H1 (cell line): ENCODE results near the gene CHTF8.

Experiments used
- CBX5 ChIP-seq: fragments of 300-800, 300-1000 bp; sonication (generic); IDR thresholded peaks from 2 replicates; pipeline ENCODE4 v1.7.1; 2016; ENCODE audit warnings: antibody characterized with exemption, low read length, low read depth
- CEBPB ChIP-seq: IDR thresholded peaks from 2 replicates; pipeline ENCODE4 v1.6.1; 2012; ENCODE audit warnings: low read depth, low read length
- EZH2 ChIP-seq: fragments of 200-600 bp; sonication (generic); IDR thresholded peaks from 2 replicates; pipeline ENCODE4 v1.7.1; 2012; ENCODE audit warnings: low read depth, mild to moderate bottlenecking, moderate library complexity, low read length, inconsistent platforms; ENCODE audit not compliant: severe bottlenecking
- JUND ChIP-seq: IDR thresholded peaks from 2 replicates; pipeline ENCODE4 v1.6.1; 2011; ENCODE audit warnings: mild to moderate bottlenecking, improper control_type of control experiment, low read length
- POLR2A ChIP-seq, 2 experiments: IDR thresholded peaks; 1 replicate in 1 of 2; 2 replicates in 1 of 2; pipeline ENCODE4 v1.6.1; 2011; ENCODE audit warnings: low read depth in 2 of 2, low read length in 2 of 2, mild to moderate bottlenecking in 2 of 2; ENCODE audit errors: control extremely low read depth in 1 of 2
- POLR2AphosphoS5 ChIP-seq: IDR thresholded peaks from 2 replicates; pipeline ENCODE4 v1.6.1; 2011; ENCODE audit warnings: low read depth, low read length
- RAD21 ChIP-seq, 2 experiments: IDR thresholded peaks in 1 of 2; conservative IDR thresholded peaks in 1 of 2; 2 replicates each; pipeline ENCODE4 v1.6.1; 2011; ENCODE audit warnings: low read depth in 2 of 2, low read length in 2 of 2, improper control_type of control experiment in 1 of 2, inconsistent platforms in 1 of 2, mild to moderate bottlenecking in 1 of 2, moderate library complexity in 1 of 2
- SP2 ChIP-seq: IDR thresholded peaks from 2 replicates; pipeline ENCODE4 v1.6.1; 2012; ENCODE audit warnings: mild to moderate bottlenecking, low read length, inconsistent platforms
- TBP ChIP-seq: IDR thresholded peaks from 2 replicates; pipeline ENCODE4 v1.6.1; 2011; ENCODE audit warnings: low read depth, low read length, improper control_type of control experiment
- TF ChIP-seq, protein P1 (sequence below), 3 experiments: IDR thresholded peaks; 1 replicate in 2 of 3; 2 replicates in 1 of 3; pipeline versions ENCODE4 v1.5.1 to v1.6.1; 2011; ENCODE audit warnings: low read length in 3 of 3, mild to moderate bottlenecking in 3 of 3, inconsistent platforms in 2 of 3, low read depth in 1 of 3, moderate library complexity in 1 of 3; ENCODE audit not compliant: insufficient read depth in 1 of 3; ENCODE audit errors: control extremely low read depth in 1 of 3
- TF ChIP-seq, protein P2 (sequence below): IDR thresholded peaks from 2 replicates; pipeline ENCODE4 v1.6.1; 2011; ENCODE audit warnings: low read depth, mild to moderate bottlenecking, low read length; ENCODE audit not compliant: insufficient read depth

DNA sequence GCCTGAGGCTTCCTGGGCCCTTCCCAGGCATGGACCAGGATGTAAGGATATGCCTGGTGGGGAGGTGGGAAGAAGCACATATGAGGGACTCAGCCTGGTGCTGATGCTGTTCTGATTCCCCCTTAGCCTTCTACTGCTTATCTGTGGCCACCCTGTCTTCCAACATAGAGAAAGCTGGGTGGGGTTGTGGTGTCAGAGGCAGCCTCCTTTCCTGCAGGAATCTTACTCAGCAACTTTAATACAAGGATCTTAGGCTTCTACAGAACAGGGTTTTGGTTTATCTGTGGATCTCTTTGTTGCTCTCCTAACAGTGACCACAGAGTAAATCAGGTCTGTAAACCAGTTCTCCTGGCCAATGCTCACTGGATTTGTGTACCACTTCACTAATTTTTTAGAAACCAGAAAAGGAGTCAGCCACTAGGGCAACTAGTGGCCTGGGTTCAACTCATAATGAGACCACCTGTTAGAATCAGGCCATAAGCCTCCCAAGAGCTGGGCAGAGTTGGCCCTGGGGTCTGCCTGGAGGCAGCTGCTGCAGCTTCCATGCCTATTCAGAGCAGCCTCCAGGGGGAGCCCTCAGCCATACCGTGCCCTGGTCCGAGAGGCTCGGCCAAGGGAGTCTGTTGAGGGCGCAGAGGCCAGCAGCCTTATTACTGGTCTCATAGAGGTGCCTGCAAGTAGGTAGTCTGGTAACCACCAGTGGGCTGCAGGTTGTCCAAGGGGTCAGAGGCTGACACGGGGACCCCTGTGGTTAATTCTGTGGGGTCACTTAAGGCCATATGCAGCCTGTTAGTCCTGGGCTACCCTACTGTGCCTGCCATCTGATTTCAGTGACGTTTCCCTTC is 19.9 kb downstream of the CHTF8 start:
- TF ChIP-seq, protein P1, sequence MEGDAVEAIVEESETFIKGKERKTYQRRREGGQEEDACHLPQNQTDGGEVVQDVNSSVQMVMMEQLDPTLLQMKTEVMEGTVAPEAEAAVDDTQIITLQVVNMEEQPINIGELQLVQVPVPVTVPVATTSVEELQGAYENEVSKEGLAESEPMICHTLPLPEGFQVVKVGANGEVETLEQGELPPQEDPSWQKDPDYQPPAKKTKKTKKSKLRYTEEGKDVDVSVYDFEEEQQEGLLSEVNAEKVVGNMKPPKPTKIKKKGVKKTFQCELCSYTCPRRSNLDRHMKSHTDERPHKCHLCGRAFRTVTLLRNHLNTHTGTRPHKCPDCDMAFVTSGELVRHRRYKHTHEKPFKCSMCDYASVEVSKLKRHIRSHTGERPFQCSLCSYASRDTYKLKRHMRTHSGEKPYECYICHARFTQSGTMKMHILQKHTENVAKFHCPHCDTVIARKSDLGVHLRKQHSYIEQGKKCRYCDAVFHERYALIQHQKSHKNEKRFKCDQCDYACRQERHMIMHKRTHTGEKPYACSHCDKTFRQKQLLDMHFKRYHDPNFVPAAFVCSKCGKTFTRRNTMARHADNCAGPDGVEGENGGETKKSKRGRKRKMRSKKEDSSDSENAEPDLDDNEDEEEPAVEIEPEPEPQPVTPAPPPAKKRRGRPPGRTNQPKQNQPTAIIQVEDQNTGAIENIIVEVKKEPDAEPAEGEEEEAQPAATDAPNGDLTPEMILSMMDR (IDR thresholded peaks at IDR 0.05; ENCODE audit: control extremely low read depth in 1 of 3, insufficient read depth in 1 of 3, low read depth in 1 of 3, low read length in 3 of 3) = peak; percentile 88 to 94 (median 91)
- TF ChIP-seq POLR2A (IDR thresholded peaks at IDR 0.05; ENCODE audit: control extremely low read depth in 1 of 2, low read depth in 2 of 2, low read length in 2 of 2) = peak in 1 of 2 experiments; percentile 43; a peak in 1 of 3 replicates
- TF ChIP-seq, protein P2, sequence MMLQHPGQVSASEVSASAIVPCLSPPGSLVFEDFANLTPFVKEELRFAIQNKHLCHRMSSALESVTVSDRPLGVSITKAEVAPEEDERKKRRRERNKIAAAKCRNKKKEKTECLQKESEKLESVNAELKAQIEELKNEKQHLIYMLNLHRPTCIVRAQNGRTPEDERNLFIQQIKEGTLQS = no peak
- TF ChIP-seq JUND = no peak
- peak; percentile 64 to 82 for TF ChIP-seq RAD21 (IDR thresholded peaks at IDR 0.05 in 1 of 2, conservative IDR thresholded peaks at IDR 0.05 in 1 of 2; ENCODE audit: low read depth in 2 of 2, low read length in 2 of 2)
- TF ChIP-seq CBX5 = no peak
- TF ChIP-seq POLR2AphosphoS5 = 0 out of 2 replicates have a peak, but pooled peaks have one; percentile 27
- TF ChIP-seq CEBPB = no peak
- TF ChIP-seq EZH2 = no peak
- no peak for TF ChIP-seq SP2
- TF ChIP-seq TBP = no peak
